IMR-90 (cell line): ENCODE results near the gene LDHAL6B. TPM values are rescaled to one million over a fixed set of nuclear protein-coding genes. Genes with fewer than 3 reads are reported as not detected.

Experiments
- ATAC-seq: fragments of 200-7000 bp; cut with Tn5 transposase; 2 replicates; pipeline ENCODE4 v1.9.1; 2020; ENCODE audit warnings: low read depth, mild to moderate bottlenecking, moderate library complexity
- BruUV-seq: library from RNA; stranded (reverse); fragments of 400-500 nt; replicated peaks from 2 replicates; lab custom pipeline; 2021; lab: Mats Ljungman, UMichigan
- CTCF ChIA-PET: fragments of 300-600 bp; formaldehyde crosslinking; extraction: SDS; loops from one replicate; lab custom pipeline; 2021; ENCODE audit warnings: antibody characterized with exemption; lab: Yijun Ruan, JAX
- POLR2A ChIA-PET: fragments of 300-600 bp; sonication (Branson Sonifier 250); formaldehyde crosslinking; loops from one replicate; lab custom pipeline; 2022; ENCODE audit warnings: antibody characterized with exemption; ENCODE audit not compliant: unreplicated experiment; lab: Charles Lee
- DNase-seq: peaks from one replicate; pipeline ENCODE4 v3.0.0; 2013
- H2AFZ ChIP-seq: replicated peaks from 2 replicates; pipeline ENCODE3; 2013; ENCODE audit warnings: low read length, mild to moderate bottlenecking; ENCODE audit not compliant: poor library complexity
- H2AK5ac ChIP-seq: 2 replicates; pipeline ENCODE4 v1.6.1; 2013; ENCODE audit warnings: low read depth, low read length, inconsistent platforms
- H2AK9ac ChIP-seq: replicated peaks from 2 replicates; pipeline ENCODE3; 2013; ENCODE audit warnings: mild to moderate bottlenecking, low read depth, low read length, moderate library complexity; ENCODE audit not compliant: poor library complexity
- H2BK120ac ChIP-seq: 2 replicates; pipeline ENCODE4 v1.6.1; 2013; ENCODE audit warnings: low read depth, low read length, inconsistent platforms
- H2BK15ac ChIP-seq: 3 replicates; pipeline ENCODE4 v1.6.1; 2013; ENCODE audit warnings: low read depth, low read length, inconsistent platforms
- H2BK20ac ChIP-seq: 2 replicates; pipeline ENCODE4 v1.6.1; 2013; ENCODE audit warnings: low read depth, mild to moderate bottlenecking, inconsistent platforms, low read length, moderate library complexity
- H2BK5ac ChIP-seq: 2 replicates; pipeline ENCODE4 v1.6.1; 2013; ENCODE audit warnings: mild to moderate bottlenecking, low read depth, low read length, inconsistent platforms; ENCODE audit not compliant: poor library complexity, severe bottlenecking
- H3K14ac ChIP-seq: replicated peaks from 2 replicates; pipeline ENCODE4 v1.6.1; 2013; ENCODE audit warnings: low read depth, low read length, inconsistent platforms
- H3K18ac ChIP-seq: 2 replicates; pipeline ENCODE4 v1.6.1; 2013; ENCODE audit warnings: low read depth, low read length, control low read depth
- H3K23ac ChIP-seq: 2 replicates; pipeline ENCODE4 v1.6.1; 2013; ENCODE audit warnings: low read depth, low read length, inconsistent platforms
- H3K27ac ChIP-seq: 2 replicates; pipeline ENCODE4 v1.5.1; 2013; ENCODE audit warnings: mild to moderate bottlenecking, control low read depth, low read length; ENCODE audit not compliant: insufficient read depth
- H3K27me3 ChIP-seq: 2 replicates; pipeline ENCODE4 v1.6.1; 2013; ENCODE audit warnings: low read length; ENCODE audit not compliant: control insufficient read depth, insufficient read depth
- H3K36me3 ChIP-seq: 2 replicates; pipeline ENCODE4 v1.6.1; 2013; ENCODE audit warnings: low read length, mixed read lengths; ENCODE audit not compliant: control insufficient read depth, insufficient read depth
- H3K4ac ChIP-seq: 2 replicates; pipeline ENCODE4 v1.6.1; 2013; ENCODE audit warnings: low read depth, low read length, inconsistent platforms
- H3K4me1 ChIP-seq: 2 replicates; pipeline ENCODE4 v1.6.1; 2013; ENCODE audit warnings: low read length, mixed read lengths; ENCODE audit not compliant: control insufficient read depth, insufficient read depth
- H3K4me2 ChIP-seq: 2 replicates; pipeline ENCODE4 v1.6.1; 2013; ENCODE audit warnings: low read depth, mild to moderate bottlenecking, control low read depth, low read length, moderate library complexity
- H3K4me3 ChIP-seq: 2 replicates; pipeline ENCODE4 v1.5.1; 2013; ENCODE audit warnings: low read depth, mild to moderate bottlenecking, control low read depth, low read length, moderate library complexity; ENCODE audit not compliant: insufficient read depth
- H3K56ac ChIP-seq: 2 replicates; pipeline ENCODE4 v1.6.1; 2013; ENCODE audit warnings: low read length, inconsistent platforms; ENCODE audit not compliant: insufficient read depth; ENCODE audit errors: extremely low read depth
- H3K79me1 ChIP-seq, 2 experiments: 2 replicates each; pipeline ENCODE4 v1.6.1; 2013; ENCODE audit warnings: low read length in 2 of 2, inconsistent platforms in 1 of 2, low read depth in 1 of 2
- H3K9ac ChIP-seq: 2 replicates; pipeline ENCODE4 v1.6.1; 2013; ENCODE audit warnings: low read depth, low read length, control low read depth
- H3K9me1 ChIP-seq: 2 replicates; pipeline ENCODE4 v1.6.1; 2013; ENCODE audit warnings: low read length, inconsistent platforms; ENCODE audit not compliant: insufficient read depth
- H3K9me3 ChIP-seq: 2 replicates; pipeline ENCODE4 v1.6.1; 2013; ENCODE audit warnings: low read length; ENCODE audit not compliant: control insufficient read depth, insufficient read depth
- H4K20me1 ChIP-seq: 2 replicates; pipeline ENCODE4 v1.6.1; 2013; ENCODE audit warnings: low read length, inconsistent platforms; ENCODE audit not compliant: insufficient read depth
- H4K5ac ChIP-seq: 2 replicates; pipeline ENCODE4 v1.6.1; 2013; ENCODE audit warnings: mild to moderate bottlenecking, low read depth, low read length, control low read depth
- H4K8ac ChIP-seq, 2 experiments: 2 replicates each; pipeline ENCODE4 v1.6.1; 2013; ENCODE audit warnings: low read depth in 2 of 2, low read length in 2 of 2, control low read depth in 1 of 2, inconsistent platforms in 1 of 2
- H4K91ac ChIP-seq: 2 replicates; pipeline ENCODE4 v1.6.1; 2013; ENCODE audit warnings: low read depth, low read length, inconsistent platforms; ENCODE audit not compliant: insufficient read depth
- BHLHE40 ChIP-seq: fragments of 150-350 bp; IDR thresholded peaks from 2 replicates; pipeline ENCODE4 v1.6.1; 2016; ENCODE audit warnings: mild to moderate bottlenecking, low read depth, low read length
- CEBPB ChIP-seq: IDR thresholded peaks from 2 replicates; pipeline ENCODE4 v1.6.1; 2012; ENCODE audit warnings: low read depth, low read length, improper control_type of control experiment
- CHD1 ChIP-seq: IDR thresholded peaks from 2 replicates; pipeline ENCODE4 v1.6.1; 2012; ENCODE audit warnings: low read depth, low read length, improper control_type of control experiment
- CTCF ChIP-seq: conservative IDR thresholded peaks from 2 replicates; pipeline ENCODE4 v1.5.1; 2012; ENCODE audit warnings: mild to moderate bottlenecking, low read depth, low read length, improper control_type of control experiment
- ELK1 ChIP-seq: fragments of 150-350 bp; IDR thresholded peaks from 2 replicates; pipeline ENCODE4 v1.6.1; 2016; ENCODE audit warnings: low read depth, mild to moderate bottlenecking, low read length, moderate library complexity, borderline replicate concordance
- FOS ChIP-seq: fragments of 150-350 bp; IDR thresholded peaks from 2 replicates; pipeline ENCODE4 v1.6.1; 2016; ENCODE audit warnings: low read depth, low read length
- MAFK ChIP-seq: IDR thresholded peaks from 2 replicates; pipeline ENCODE4 v1.6.1; 2012; ENCODE audit warnings: low read depth, low read length, improper control_type of control experiment
- MAZ ChIP-seq: IDR thresholded peaks from 2 replicates; pipeline ENCODE4 v1.6.1; 2012; ENCODE audit warnings: low read depth, mild to moderate bottlenecking, low read length, improper control_type of control experiment, moderate library complexity, borderline replicate concordance
- MXI1 ChIP-seq: IDR thresholded peaks from 2 replicates; pipeline ENCODE4 v1.6.1; 2012; ENCODE audit warnings: low read depth, mild to moderate bottlenecking, low read length, moderate library complexity, borderline replicate concordance
- NFE2L2 ChIP-seq: fragments of 150-350 bp; IDR thresholded peaks from 2 replicates; pipeline ENCODE4 v1.6.1; 2016; ENCODE audit warnings: low read depth, mild to moderate bottlenecking, low read length
- POLR2A ChIP-seq: IDR thresholded peaks from 2 replicates; pipeline ENCODE4 v1.6.1; 2012; ENCODE audit warnings: mild to moderate bottlenecking, low read depth, low read length
- RAD21 ChIP-seq: IDR thresholded peaks from 2 replicates; pipeline ENCODE4 v1.6.1; 2012; ENCODE audit warnings: low read length, improper control_type of control experiment
- RFX5 ChIP-seq: IDR thresholded peaks from 2 replicates; pipeline ENCODE4 v1.8.0; 2012; ENCODE audit warnings: low read depth, mild to moderate bottlenecking, low read length, moderate library complexity
- SMC3 ChIP-seq: fragments of 150-350 bp; IDR thresholded peaks from 2 replicates; pipeline ENCODE4 v1.6.1; 2016; ENCODE audit warnings: low read depth, mild to moderate bottlenecking, antibody characterized with exemption, low read length, moderate library complexity
- WGBS, 2 experiments: methylation state at CpG; one replicate each; pipeline versions ENCODE4 v1.1.5 to v1.1.7; 2013; ENCODE audit warnings: missing lambda C conversion rate in 2 of 2; ENCODE audit not compliant: insufficient read length in 1 of 2; ENCODE audit errors: extremely low coverage in 2 of 2; 5-methylcytosine and 5-hydroxymethylcytosine counted together
- dilution Hi-C: fragments of 300-500 bp; cut with HindIII; formaldehyde crosslinking; loops from one replicate; pipeline ENCODE4 v1.14.3; 2018; ENCODE audit warnings: low sequenced_read_pairs; ENCODE audit not compliant: unreplicated experiment
- in situ Hi-C: fragments of 300-500 bp; cut with MboI; formaldehyde crosslinking; loops from 3 replicates; pipeline ENCODE4 v1.14.3; 2019; ENCODE audit warnings: low sequenced_read_pairs, inconsistent platforms, mixed read lengths
- intact Hi-C: fragments of 100-400 bp; cut with micrococcal nuclease; formaldehyde crosslinking; loops from 2 replicates; pipeline ENCODE4 v1.10.0; 2022
- polyA plus RNA-seq, 3 experiments: library from polyadenylated mRNA; depleted of rRNA; stranded (reverse); fragments of >200 nt; gene quantifications; 2 replicates each; pipeline ENCODE4 v1.2.3, GENCODE V29; 2012; ENCODE audit warnings: low replicate concordance in 1 of 3
- total RNA-seq: library from RNA; depleted of rRNA; stranded (reverse); fragments of >200 nt; gene quantifications from 2 replicates; pipeline ENCODE4 v1.2.3, GENCODE V29; 2012

The LDHAL6B gene
- total and polyA plus RNA-seq, 2 of the 4 experiments (the other 2 are of a cell fraction), result not detected

GRCh38 chr15:59157396-59157795 is 49.2 kb upstream of the LDHAL6B start (continued):
- TF ChIP-seq MXI1 (no peak), BHLHE40 (no peak)

- no TSS peak for BruUV-seq
- H3K56ac ChIP-seq, result no peak overlapping the region
- WGBS, 2 experiments, result no CpG with 5 or more reads among the region's 9 CpGs
- TF ChIP-seq RAD21 (no peak), MAFK (no peak), RFX5 (no peak), FOS (no peak), ELK1 (no peak), BHLHE40 (no peak), MAZ (no peak), SMC3 (no peak), POLR2A (no peak), NFE2L2 (no peak), MXI1 (no peak), CHD1 (no peak), CTCF (no peak), CEBPB (no peak)
Measured at GRCh38 chr15:59157840-59158700, 48.6 kb upstream of the LDHAL6B start.

More at GRCh38 chr15:59157840-59158700, 48.6 kb upstream of the LDHAL6B start:
- Histone ChIP-seq H2BK120ac (no peak overlapping the region), H3K14ac (no peak overlapping the region), H3K18ac (no peak overlapping the region), H2AFZ (no peak overlapping the region), H3K4me3 (no peak overlapping the region), H4K20me1 (no peaks in the 10 kb centered on the region), H2BK5ac (no peak overlapping the region), H3K27me3 (no peaks in the 10 kb centered on the region), H3K9me3 (no peaks in the 10 kb centered on the region), H4K5ac (no peak overlapping the region), H4K8ac (no peak overlapping the region), H3K36me3 (peaks cover 33% of the 10 kb centered on the region), H3K4ac (no peak overlapping the region), H3K27ac (no peak overlapping the region), H3K9me1 (0 out of 2 replicates have a peak, but pooled peaks cover 2% of the 10 kb centered on the region), H2BK15ac (no peak overlapping the region), H3K4me1 (no peaks in the 10 kb centered on the region), H4K91ac (no peak overlapping the region), H3K9ac (no peak overlapping the region), H2BK20ac (no peak overlapping the region), H3K79me1 (no peaks in the 10 kb centered on the region), H2AK9ac (no peak overlapping the region), H3K4me2 (no peak overlapping the region), H2AK5ac (no peak overlapping the region), H3K23ac (no peak overlapping the region)
- no peak for DNase-seq
- in situ Hi-C loops, result no loop called here
- ChIA-PET POLR2A (no interaction called here), CTCF (interaction anchor here (1.2 kb wide), 1 partner anchor 375 kb away, joined by 3 read pairs; no protein-coding TSS in a partner anchor)
- no peak for ATAC-seq
- dilution Hi-C loops, result no loop called here
- intact Hi-C loops, result no loop called here
